HG02884 (cell line): ENCODE measurements around the gene COQ10A.
A peak's percentile ranks its signal among the peaks of the same experiment; 100 is the strongest.

Experiments
- ATAC-seq: cut with Tn5 transposase; IDR thresholded peaks from one replicate; pipeline ENCODE4 v1.9.1; 2021; ENCODE audit warnings: mild to moderate bottlenecking, moderate library complexity; ENCODE audit not compliant: unreplicated experiment

Gene COQ10A

DNA sequence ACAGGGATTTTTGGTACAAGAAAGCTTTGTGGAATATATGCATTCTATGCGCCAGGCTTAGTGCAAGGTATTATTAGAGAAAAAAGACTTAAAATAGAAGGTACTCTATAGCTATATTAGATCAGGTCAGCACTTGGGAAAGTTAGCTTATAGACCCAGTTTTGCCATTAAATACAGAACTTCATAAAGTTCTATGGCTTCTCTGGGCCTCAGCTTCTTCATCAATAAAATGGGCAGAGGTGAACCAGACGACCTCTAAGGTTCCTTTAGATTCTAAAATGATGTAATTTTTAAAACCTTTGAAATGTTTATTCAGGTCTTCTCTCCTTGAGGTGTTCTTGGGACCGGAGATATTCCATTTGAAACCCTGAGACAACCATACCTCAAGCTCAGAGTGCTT, 42.0 kb downstream of the COQ10A start:
- ATAC-seq: no peak

DNA sequence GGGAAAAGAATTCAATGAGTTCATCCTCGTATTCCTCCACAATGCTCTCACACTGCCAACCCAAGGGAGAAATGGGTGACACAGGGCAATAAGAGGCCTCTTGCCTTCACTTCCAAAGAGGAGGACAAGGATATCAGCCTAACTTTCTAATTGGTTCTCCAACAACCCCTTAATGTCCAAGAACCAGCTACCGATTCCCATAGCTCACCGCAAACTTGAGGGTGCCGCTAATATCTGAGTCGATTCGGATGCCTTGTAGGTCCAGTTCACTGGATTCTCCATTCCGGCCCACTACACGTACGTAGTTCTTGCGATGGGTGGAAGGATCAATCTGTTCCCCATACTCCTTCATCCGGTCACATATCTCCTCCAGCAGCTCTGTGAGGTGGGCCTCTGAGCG, 44.3 kb downstream of the COQ10A start:
- ATAC-seq: no peak

DNA sequence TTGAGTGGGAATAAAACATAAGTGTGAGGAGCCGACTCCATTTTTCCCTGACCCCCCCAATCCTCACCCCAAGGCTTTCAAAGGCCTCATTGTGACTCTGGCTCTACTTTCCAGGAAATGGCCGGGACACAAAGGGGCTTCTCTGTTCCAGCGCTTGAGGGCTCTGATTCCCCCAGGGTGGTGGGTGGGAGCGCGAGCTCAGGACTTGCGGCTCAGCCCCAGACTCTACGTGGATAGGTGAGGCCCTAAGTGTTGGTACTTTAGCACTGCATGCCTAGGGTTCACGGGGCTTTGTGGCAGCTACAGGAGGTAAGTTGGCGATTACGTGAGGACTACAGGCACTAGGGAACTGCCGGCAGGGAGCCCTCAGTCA, 48.5 kb downstream of the COQ10A start:
- no peak for ATAC-seq

DNA sequence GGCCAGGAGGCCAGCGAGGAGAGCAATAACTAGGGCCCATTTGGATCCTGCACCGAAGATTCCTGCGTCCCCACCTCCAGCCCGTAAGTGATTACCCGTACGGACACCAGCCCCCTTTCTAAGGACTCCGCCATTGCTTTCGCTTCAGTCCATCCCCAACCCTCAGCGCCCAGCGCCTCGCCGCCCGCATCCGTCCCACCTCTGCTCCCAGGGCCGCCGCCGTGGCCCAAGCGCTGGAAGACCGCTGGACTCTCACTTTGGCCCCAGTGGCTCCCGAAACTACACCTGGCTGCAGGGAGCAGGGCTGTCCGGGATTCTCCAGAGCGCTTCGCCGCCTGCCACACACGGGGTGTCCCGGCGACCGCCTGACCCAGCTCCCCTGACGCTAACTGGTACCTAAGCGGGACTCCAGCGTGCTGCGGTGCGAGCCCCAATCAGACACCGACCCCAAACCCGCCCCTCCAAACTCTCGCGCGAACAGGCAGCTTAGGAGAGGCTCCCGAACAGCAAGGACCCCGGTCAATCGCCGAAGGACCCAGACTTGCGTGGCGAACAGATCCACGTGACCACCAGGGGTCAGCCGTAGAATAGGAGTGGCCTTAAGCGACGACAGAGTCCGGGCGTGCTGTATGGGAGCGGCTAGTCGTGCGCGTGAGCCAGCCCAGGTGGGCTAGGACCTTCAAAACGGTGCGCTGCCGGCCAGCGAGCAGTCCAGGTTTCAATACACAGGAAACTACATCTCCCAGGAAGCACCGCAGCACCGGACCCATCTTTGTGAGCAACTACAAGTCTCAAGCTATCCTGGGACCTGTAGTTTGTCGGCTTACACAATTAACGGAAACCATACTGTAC, 49.1 kb downstream of the COQ10A start, which contains the start of gene CNPY2:
CNPY2 (minus strand) TSS at position 367 of the 852 bp plus-strand sequence. CDS start 771 bp downstream, outside the sequence.
- peak; percentile 89 for ATAC-seq

DNA sequence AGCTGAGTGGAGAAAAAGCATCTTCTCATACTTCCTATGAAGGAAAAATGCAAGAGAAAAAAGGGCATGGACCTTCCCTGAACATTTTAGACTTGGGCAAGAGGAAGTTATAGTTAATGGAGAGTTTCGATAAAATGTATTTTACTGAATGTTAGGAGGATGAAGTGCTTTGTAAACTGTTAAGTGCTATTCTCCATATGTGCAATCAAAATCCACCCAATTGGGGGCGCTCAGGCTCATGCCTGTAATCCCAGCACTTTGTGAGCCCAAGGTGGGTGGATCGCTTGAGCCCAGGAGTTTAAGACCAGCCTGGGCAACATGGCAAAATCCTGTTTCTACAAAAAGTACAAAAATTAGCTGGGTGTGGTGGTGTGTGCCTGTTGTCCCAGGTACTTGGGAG, 50.9 kb downstream of the COQ10A start:
- ATAC-seq: no peak
